Effector CD4-positive, alpha-beta T cell (primary cell): ENCODE results near the gene BRIP1.

ENCODE experiments used
- DNase-seq: peaks from one replicate; pipeline ENCODE4 v3.0.0-alpha.2; 2020

BRIP1 gene

GRCh38 chr17:61657338-61657737 lies 206.0 kb downstream of the BRIP1 start:
- no peak for DNase-seq

DNA sequence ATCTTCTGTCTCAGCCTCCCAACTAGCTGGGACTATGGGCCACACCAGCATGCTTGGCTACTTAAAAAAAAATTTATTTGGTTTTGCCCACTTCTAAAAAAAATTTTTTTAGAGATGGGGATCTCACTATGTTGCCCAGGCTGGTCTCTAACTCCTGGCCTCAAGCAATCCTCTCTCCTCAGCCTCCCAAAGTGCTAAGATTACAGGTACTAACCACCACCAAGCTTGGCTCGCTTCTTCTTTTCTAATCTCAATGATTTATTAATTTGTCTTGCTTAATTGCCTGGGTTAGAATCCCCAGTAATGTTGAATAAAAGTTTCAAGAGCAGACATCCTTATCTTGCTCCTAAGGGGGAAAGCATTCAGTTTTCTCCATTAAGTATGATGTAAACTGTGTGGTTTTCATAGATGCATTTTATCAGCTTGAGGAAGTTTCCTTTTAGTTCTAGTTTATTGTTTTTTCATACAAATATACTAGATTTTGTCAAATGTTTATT lies 206.6 kb downstream of the BRIP1 start:
- DNase-seq = no peak

- DNase-seq = no peak
These were observed 212.6 kb downstream of the BRIP1 start for GRCh38 chr17:61650749-61651148.

DNA sequence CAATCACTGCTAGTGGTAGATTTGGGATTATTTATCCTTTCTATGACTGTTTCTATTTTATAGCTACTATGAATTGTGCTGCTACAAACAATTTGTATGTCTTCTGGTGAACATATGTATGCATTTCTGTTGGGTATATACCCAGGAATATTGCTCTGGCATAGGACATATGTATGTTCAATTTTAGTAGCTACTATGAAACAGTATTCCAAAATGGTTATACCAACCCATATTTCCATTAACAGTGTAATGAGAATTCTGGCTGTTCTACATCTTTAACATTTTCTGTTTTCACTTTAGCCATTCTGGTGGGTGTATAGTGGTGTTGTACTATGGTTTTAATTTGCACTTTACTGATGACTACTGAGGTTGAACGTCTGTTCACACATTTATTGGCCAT lies 214.7 kb downstream of the BRIP1 start:
- DNase-seq = no peak

- DNase-seq = no peak
These were observed 216.3 kb downstream of the BRIP1 start for GRCh38 chr17:61647047-61647446.

DNA sequence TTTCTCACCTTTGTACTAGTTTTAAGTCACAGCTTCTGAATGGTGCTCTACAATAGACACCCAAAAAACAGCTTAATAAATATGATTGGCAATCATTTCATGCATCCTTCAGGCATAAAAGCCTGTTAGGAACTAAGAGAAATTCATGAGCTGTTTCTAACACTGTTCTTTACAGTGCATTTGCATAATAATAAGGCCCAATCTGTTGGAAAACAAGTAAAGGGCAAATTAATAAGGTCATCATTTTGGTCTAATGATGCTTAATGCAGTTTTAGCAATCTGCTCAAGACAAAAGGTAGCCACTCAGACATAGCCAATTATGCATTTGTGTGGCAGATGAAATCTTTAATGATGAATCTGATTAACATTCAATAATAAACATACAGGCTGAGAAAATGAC lies 216.8 kb downstream of the BRIP1 start:
- DNase-seq = no peak

DNA sequence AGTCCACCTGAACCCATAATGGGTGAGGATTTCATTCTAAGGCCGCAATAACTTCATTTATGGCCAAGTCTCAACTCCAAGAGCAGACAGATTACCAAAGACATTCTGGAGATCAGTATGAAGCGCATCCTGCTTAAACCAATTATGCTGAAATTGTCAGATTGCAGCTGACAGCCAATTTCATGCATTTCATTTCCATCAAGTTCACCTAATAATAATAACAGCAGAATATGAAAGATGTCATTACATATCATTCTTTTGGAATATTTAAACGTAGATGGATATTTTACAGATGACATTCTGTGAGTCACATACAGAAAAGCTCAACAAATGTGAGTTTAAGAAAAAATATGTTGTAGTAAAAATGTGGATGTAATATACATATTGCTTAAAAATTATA lies 217.4 kb downstream of the BRIP1 start:
- DNase-seq = no peak

DNA sequence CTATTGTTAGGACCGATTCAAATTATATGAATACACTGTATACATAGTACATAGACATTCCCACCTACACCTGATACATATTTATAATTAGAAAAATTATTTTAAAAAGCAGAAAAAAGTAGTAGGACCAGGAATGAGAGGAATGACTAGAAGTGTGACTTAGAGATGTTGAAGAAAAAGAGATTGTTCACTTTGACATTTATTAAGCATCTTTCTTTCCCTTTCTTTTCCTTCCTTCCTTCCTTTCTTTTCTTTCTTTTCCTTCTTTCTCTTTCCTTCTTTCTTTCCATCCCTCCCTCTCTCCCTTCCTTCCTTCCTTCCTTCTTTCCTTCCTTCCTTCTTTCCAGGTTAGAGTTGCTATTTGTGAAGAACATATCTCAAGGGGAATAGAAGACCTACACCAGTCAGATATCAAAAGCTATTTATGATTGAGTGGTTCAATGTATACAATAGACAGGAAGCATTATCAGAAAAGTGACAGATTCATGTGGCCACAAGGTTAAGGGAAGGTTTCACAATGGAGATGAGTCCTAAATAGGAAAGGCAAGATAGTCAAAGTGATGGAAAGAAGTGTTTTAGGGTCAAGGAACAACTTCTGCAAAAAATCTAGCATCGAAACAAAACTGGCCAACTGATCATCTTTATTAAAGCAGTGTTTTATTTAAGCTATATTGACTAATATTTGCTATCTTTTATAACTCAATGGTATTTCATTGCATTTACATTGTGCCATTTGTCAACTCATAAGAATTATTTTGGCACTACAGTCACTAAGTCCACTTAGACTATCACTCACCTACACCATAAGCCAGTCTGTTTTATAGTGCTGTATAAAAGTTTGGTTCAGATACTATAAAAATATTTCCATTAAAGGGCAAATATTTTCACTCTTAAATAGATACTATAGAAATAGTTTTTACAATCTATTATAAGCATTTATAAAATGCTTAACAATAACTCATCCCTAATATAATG lies 218.2 kb downstream of the BRIP1 start:
- no peak for DNase-seq

DNA sequence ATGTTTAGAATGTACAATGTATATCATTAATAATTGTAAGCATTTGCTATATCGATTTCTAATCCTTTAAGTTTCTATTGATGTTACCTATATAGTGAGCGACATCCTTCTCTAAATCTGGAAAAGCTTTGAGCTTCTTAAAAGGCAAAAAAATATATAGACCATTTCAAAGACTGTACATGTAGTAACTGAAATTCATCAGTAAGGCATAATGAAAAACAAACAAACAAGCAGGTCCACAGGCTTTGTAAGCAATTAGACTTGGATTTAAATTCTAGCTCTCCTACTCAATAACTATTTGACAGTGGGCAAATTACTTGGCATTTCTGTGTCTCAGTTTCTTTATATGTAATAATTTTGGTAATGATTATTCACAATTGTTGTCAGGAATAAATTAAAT lies 220.6 kb downstream of the BRIP1 start:
- DNase-seq = no peak

- DNase-seq = no peak
These were observed 221.6 kb downstream of the BRIP1 start for GRCh38 chr17:61641715-61642114.

GRCh38 chr17:61641084-61641483 lies 222.2 kb downstream of the BRIP1 start:
- DNase-seq = no peak

DNA sequence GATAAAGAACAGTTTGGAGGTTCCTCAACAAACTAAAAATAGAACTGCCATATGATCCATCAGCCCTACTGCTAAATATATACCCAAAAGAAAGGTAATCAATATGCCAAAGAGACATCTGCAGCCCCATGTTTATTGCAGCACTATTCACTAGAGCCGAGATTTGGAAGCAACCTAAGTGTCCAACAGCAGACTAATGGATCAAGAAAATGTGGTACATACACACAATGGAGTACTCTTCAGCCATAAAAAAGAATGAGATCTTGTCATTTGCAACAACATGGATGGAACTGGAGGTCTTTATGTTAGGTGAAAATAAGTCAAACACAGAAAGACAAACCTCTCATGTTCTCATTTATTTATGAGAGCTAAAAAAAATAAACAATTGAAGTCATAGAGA lies 223.5 kb downstream of the BRIP1 start:
- no peak for DNase-seq

GRCh38 chr17:61638087-61638486 lies 225.2 kb downstream of the BRIP1 start:
- no peak for DNase-seq

DNA sequence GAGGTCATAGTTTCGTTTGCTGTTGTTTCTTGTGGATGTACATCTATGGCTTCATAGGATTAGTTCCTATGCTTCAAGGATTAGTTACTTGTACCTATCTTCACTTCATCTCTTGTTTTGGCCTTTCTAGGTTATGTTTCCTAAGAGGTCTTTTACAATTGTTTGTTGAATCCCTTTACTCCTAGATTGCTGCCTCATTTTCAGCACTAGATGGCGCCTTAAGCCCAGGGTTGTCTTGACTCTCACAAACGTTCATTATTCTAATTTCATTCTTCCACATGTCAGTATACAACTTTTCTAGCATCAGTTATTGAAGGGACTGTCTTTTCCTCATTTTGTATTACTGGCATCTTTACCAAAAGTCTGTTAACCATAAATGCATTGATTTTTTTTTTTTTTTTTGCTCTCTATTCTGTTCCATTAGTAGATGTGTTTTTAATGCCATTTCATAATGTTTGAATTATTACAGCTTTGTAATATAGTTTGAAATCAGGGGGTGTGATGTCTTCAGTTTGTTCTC lies 227.4 kb downstream of the BRIP1 start:
- peak; percentile 33 for DNase-seq

- DNase-seq = no peak
These were observed 228.3 kb downstream of the BRIP1 start for GRCh38 chr17:61634942-61635538.

- no peak for DNase-seq
These were observed 229.3 kb downstream of the BRIP1 start for GRCh38 chr17:61634011-61634539.

DNA sequence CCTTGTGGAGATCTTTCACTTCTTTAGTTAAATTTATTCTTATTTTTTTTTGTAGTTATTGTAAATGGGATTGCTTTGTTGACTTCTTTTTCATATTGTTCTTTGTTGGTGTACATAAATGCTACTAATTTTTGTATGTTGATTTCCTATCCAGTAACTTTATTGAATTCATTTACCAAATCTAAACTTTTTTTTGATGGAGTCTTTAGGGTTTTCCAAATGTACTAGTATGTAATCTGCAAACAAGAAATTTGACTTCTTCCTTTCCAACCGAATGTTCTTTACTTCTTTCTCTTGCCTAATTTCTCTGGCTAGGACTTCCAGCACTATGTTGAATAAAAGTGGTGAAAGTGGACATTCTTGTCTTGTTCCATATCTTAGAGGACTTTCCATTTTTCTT lies 230.5 kb downstream of the BRIP1 start:
- no peak for DNase-seq

DNA sequence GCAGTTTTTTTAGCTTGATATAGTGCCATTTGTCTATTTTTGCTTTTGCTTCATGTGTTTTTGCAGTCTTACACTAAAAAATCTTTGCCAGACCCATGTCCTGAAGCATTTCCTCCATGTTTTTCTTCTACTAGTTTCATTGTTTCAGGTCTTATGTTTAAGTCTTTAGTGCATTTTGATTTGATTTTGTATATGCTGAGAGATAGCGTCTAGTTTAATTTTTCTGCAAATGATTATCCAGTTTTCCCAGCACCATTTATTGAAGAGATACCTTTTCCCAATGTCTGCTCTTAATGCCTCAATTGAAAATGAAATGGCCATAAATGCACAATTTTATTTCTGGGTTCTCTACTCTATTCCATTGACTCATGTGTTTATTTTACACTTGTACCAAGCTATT lies 231.5 kb downstream of the BRIP1 start:
- DNase-seq = no peak
